NCI-H1092 (cell line): ENCODE measurements around the gene ITIH4.

ENCODE experiments used
- DNase-seq: peaks from one replicate; lab custom pipeline; 2025; lab: John Stamatoyannopoulos, UW

ITIH4 gene

GRCh38 chr3:52848617-52849016, 18.1 kb upstream of the ITIH4 start:
- DNase-seq, result no peak

GRCh38 chr3:52847726-52848125, 17.3 kb upstream of the ITIH4 start:
- DNase-seq, result no peak

- no peak for DNase-seq
Measured at GRCh38 chr3:52847241-52847640, 16.8 kb upstream of the ITIH4 start.

- no peak for DNase-seq
Measured at GRCh38 chr3:52846432-52846965, 16.0 kb upstream of the ITIH4 start.

- no peak for DNase-seq
Measured at GRCh38 chr3:52845691-52846431, 15.4 kb upstream of the ITIH4 start.

GRCh38 chr3:52845157-52845556, 14.7 kb upstream of the ITIH4 start:
- no peak for DNase-seq

GRCh38 chr3:52844290-52844975, 14.0 kb upstream of the ITIH4 start:
- no peak for DNase-seq

GRCh38 chr3:52843881-52844280, 13.4 kb upstream of the ITIH4 start:
- no peak for DNase-seq

- no peak for DNase-seq
Measured at GRCh38 chr3:52843108-52843865, 12.8 kb upstream of the ITIH4 start.

GRCh38 chr3:52842424-52842823, 12.0 kb upstream of the ITIH4 start:
- no peak for DNase-seq

GRCh38 chr3:52841981-52842340, 11.5 kb upstream of the ITIH4 start:
- no peak for DNase-seq

GRCh38 chr3:52841211-52841980, 10.9 kb upstream of the ITIH4 start:
- no peak for DNase-seq

GRCh38 chr3:52839892-52840545, 9.5 kb upstream of the ITIH4 start:
- no peak for DNase-seq

- DNase-seq, result no peak
Measured at GRCh38 chr3:52839268-52839575, 8.8 kb upstream of the ITIH4 start.

GRCh38 chr3:52838561-52839267, 8.2 kb upstream of the ITIH4 start:
- no peak for DNase-seq

GRCh38 chr3:52836986-52837385, 6.5 kb upstream of the ITIH4 start:
- DNase-seq, result no peak

- DNase-seq, result no peak
Measured at GRCh38 chr3:52836471-52836845, 6.0 kb upstream of the ITIH4 start.

- DNase-seq, result no peak
Measured at GRCh38 chr3:52835766-52836470, 5.4 kb upstream of the ITIH4 start.

- no peak for DNase-seq
Measured at GRCh38 chr3:52834871-52835501, 4.5 kb upstream of the ITIH4 start, which contains the start of gene MUSTN1. Gene MUSTN1 (minus strand): TSS chr3:52835019. CDS start chr3:52834948, 71 bp downstream.

- DNase-seq, result no peak
Measured at GRCh38 chr3:52833202-52833601, 2.7 kb upstream of the ITIH4 start.
